A673 (cell line): Measurements from ENCODE around the gene CNOT4. TPM values are rescaled to one million over a fixed set of nuclear protein-coding genes. Genes with fewer than 3 reads are reported as not detected.

ENCODE experiments used
- Bru-seq: library from RNA; stranded (reverse); fragments of 400-500 nt; gene quantifications from one replicate; lab custom pipeline; 2021; lab: Mats Ljungman, UMichigan
- BruChase-seq, 2 experiments: library from RNA; stranded (reverse); fragments of 400-500 nt; gene quantifications; one replicate each; lab custom pipeline; 2021; lab: Mats Ljungman, UMichigan
- BruUV-seq: library from RNA; stranded (reverse); fragments of 400-500 nt; replicated peaks from 2 replicates; lab custom pipeline; 2021; lab: Mats Ljungman, UMichigan
- CTCF ChIA-PET: fragments of 300-600 bp; sonication (Branson Sonifier 250); formaldehyde crosslinking; loops from one replicate; lab custom pipeline; 2022; ENCODE audit warnings: antibody characterized with exemption; lab: Charles Lee
- POLR2A ChIA-PET: fragments of 300-600 bp; sonication (Branson Sonifier 250); formaldehyde crosslinking; loops from one replicate; lab custom pipeline; 2022; ENCODE audit warnings: antibody characterized with exemption; ENCODE audit not compliant: low non-redundant PET; lab: Charles Lee
- DNase-seq: peaks from one replicate; pipeline ENCODE4 v3.0.0-alpha.2; 2015; ENCODE audit warnings: low spot score
- H3K27ac ChIP-seq: fragments of 200-600 bp; sonication (generic); 2 replicates; pipeline ENCODE4 v1.5.1; 2016; ENCODE audit warnings: mixed run types, low read depth, mild to moderate bottlenecking, mixed read lengths, antibody characterized with exemption, low read length; ENCODE audit not compliant: poor library complexity, severe bottlenecking
- H3K27me3 ChIP-seq: fragments of 200-600 bp; sonication (generic); replicated peaks from 2 replicates; pipeline ENCODE4 v1.6.1; 2017; ENCODE audit warnings: mixed run types, low read depth, mild to moderate bottlenecking, mixed read lengths, antibody characterized with exemption, low read length; ENCODE audit not compliant: insufficient read depth, poor library complexity
- H3K36me3 ChIP-seq: fragments of 200-600 bp; sonication (generic); 2 replicates; pipeline ENCODE4 v1.6.1; 2016; ENCODE audit warnings: mixed run types, mild to moderate bottlenecking, mixed read lengths, antibody characterized with exemption, low read length; ENCODE audit not compliant: insufficient read depth, poor library complexity, severe bottlenecking
- H3K4me1 ChIP-seq: fragments of 200-600 bp; sonication (generic); 2 replicates; pipeline ENCODE4 v1.6.1; 2017; ENCODE audit warnings: mixed run types, mild to moderate bottlenecking, mixed read lengths, antibody characterized with exemption, low read length; ENCODE audit not compliant: insufficient read depth, poor library complexity, severe bottlenecking
- H3K4me3 ChIP-seq: fragments of 200-600 bp; sonication (generic); 2 replicates; pipeline ENCODE4 v1.5.1; 2016; ENCODE audit warnings: low read depth, mixed run types, mild to moderate bottlenecking, mixed read lengths, low read length; ENCODE audit not compliant: poor library complexity, severe bottlenecking
- H3K9me3 ChIP-seq: fragments of 200-600 bp; sonication (generic); 2 replicates; pipeline ENCODE4 v1.6.1; 2016; ENCODE audit warnings: mixed run types, low read depth, mild to moderate bottlenecking, mixed read lengths, antibody characterized with exemption, low read length; ENCODE audit not compliant: poor library complexity, severe bottlenecking
- EZH2 ChIP-seq: fragments of 200-600 bp; sonication (generic); IDR thresholded peaks from 2 replicates; pipeline ENCODE4 v1.6.1; 2017; ENCODE audit warnings: borderline replicate concordance, low read depth, mild to moderate bottlenecking, mixed read lengths, antibody characterized with exemption, low read length; ENCODE audit not compliant: poor library complexity, severe bottlenecking
- intact Hi-C: fragments of 100-400 bp; cut with micrococcal nuclease; formaldehyde crosslinking; loops from one replicate; pipeline ENCODE4 v1.10.0; 2022; ENCODE audit not compliant: unreplicated experiment
- long read RNA-seq: library from polyadenylated mRNA; stranded (forward); transcript quantifications from one replicate; pipeline ENCODE4 v2.0.0, GENCODE V29; 2022
- total RNA-seq: library from RNA; stranded (reverse); gene quantifications from 2 replicates; pipeline ENCODE4 v1.2.3, GENCODE V29; 2021
- TF ChIP-seq, protein P1 (sequence below): fragments of 300-800, 200-600 bp; sonication (generic); conservative IDR thresholded peaks from 2 replicates; pipeline ENCODE4 v1.5.1; 2017; ENCODE audit warnings: low read depth, mild to moderate bottlenecking, antibody characterized with exemption, low read length, moderate library complexity, mixed read lengths

The CNOT4 gene
- total RNA-seq (24.1 and 24.6 TPM in 2 replicates), Bru-seq, nascent RNA (percentile 89 among the genes with signal in this experiment), BruChase-seq, experiment 1, labeled RNA remaining after a 2-hour chase (percentile 83 among the genes with signal in this experiment), BruChase-seq, experiment 2, labeled RNA remaining after a 6-hour chase (percentile 75 among the genes with signal in this experiment)
- long read RNA-seq, transcript CNOT4-207 (12 exons, 3,507 nt) = minor isoform, 5 of 29 reads
- long read RNA-seq, transcript CNOT4-203 (11 exons, 2,215 nt) = major isoform, 7 of 29 reads
- long read RNA-seq, transcript CNOT4-212 (12 exons, 3,563 nt) = minor isoform, 5 of 29 reads
- long read RNA-seq, partial matches to known transcripts = 6 of 29 reads
- long read RNA-seq, other reads (novel, unspliced or antisense) = 5 of 29 reads

DNA sequence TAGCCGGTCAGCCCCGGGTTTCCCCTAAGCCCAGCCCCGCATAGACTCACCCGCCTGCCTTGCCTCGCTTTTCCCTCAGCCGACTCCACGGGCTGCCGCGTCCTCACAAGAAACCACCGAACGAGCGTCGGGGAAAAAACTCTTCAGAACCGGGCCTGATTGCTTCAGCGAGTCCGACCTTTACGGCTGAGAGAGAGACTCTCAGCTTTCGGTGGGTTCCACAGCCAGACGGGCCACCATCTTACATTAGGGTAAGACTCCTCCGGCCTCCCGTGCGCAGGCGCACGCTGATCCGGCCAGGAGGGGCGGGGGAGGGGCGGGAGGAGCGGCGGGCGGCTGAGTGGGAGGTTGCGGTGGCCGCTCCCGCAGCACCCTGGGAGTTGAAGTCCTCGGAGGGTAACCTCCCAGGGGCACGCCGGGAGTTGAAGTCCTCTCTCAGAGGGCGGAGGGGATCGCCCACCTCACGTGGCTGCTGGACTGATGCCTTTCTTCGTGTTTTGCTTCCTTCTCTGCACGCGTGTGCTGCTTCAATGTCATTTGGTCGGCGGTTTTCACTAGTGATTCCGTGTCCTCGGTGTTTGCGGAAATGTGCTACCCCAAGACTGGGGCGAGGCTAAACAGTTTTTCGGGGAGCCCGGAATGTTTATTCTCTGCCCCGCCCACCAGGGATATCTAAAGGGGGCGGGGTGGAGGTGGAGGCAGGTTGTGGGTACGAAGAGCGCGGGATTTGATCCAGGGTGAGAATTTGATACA is at the start of gene CNOT4:
TSS of gene CNOT4 (minus strand) at position 264 of the 753 bp plus-strand sequence. CDS start 71,771 bp downstream, outside the sequence.
- peaks cover 13% of the 10 kb centered on the region for H3K4me1 ChIP-seq
- no peaks in the 10 kb centered on the region for H3K9me3 ChIP-seq
- peak; percentile 99 for DNase-seq
- no peaks in the 10 kb centered on the region for H3K27me3 ChIP-seq
- H3K27ac ChIP-seq = peak within 1 kb of the TSS; percentile 95
- peak within 1 kb of the TSS; percentile 82 for H3K4me3 ChIP-seq
- CTCF ChIA-PET = interaction anchor here (0.6 to 0.7 kb wide), 2 partner anchors 88 to 174 kb away, joined by 5 read pairs; no protein-coding TSS in a partner anchor
- no peak for TF ChIP-seq EZH2
- TF ChIP-seq, protein P1, sequence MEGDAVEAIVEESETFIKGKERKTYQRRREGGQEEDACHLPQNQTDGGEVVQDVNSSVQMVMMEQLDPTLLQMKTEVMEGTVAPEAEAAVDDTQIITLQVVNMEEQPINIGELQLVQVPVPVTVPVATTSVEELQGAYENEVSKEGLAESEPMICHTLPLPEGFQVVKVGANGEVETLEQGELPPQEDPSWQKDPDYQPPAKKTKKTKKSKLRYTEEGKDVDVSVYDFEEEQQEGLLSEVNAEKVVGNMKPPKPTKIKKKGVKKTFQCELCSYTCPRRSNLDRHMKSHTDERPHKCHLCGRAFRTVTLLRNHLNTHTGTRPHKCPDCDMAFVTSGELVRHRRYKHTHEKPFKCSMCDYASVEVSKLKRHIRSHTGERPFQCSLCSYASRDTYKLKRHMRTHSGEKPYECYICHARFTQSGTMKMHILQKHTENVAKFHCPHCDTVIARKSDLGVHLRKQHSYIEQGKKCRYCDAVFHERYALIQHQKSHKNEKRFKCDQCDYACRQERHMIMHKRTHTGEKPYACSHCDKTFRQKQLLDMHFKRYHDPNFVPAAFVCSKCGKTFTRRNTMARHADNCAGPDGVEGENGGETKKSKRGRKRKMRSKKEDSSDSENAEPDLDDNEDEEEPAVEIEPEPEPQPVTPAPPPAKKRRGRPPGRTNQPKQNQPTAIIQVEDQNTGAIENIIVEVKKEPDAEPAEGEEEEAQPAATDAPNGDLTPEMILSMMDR = no peak
- BruUV-seq = no TSS peak
- intact Hi-C loops = loop anchor here (2.0 to 5.0 kb wide), 3 partner anchors 47 to 229 kb away; partner anchors contain the start of genes NUP205 and STMP1
- H3K36me3 ChIP-seq = no peaks in the 10 kb centered on the region
- POLR2A ChIA-PET = no interaction called here

DNA sequence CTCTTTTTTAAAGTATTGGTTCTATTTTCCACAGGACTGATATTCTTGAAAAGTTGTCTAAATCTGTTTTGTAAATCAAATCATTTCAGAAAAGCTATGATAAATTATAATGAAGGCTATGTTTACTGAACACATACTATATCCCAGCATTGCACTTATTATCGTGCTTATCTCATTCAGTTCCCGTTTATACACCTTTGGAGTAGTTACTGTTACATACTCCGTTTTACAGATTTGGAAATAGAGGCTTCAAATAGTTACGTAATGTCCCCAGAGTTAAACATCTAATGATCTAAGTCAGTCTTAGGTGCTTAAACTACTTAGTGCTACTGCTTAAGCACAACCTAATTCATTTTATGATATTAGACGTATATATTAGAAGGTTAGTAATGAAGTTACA is 49.0 kb upstream of the CNOT4 start:
- H3K4me1 ChIP-seq = peaks cover 11% of the 10 kb centered on the region
- BruUV-seq = TSS peak; percentile 70
- H3K9me3 ChIP-seq = no peaks in the 10 kb centered on the region
- ChIA-PET POLR2A (no interaction called here), CTCF (no interaction called here)
- DNase-seq = no peak
- intact Hi-C loops = loop anchor here (1.0 to 5.0 kb wide), 2 partner anchors 147 to 278 kb away; no protein-coding TSS in a partner anchor
- peak overlapping the region; percentile 94 for H3K27ac ChIP-seq
- H3K36me3 ChIP-seq = no peaks in the 10 kb centered on the region
- H3K27me3 ChIP-seq = no peaks in the 10 kb centered on the region
- no peak for TF ChIP-seq EZH2
- TF ChIP-seq, protein P1 = no peak
- H3K4me3 ChIP-seq = peak overlapping the region; percentile 67

DNA sequence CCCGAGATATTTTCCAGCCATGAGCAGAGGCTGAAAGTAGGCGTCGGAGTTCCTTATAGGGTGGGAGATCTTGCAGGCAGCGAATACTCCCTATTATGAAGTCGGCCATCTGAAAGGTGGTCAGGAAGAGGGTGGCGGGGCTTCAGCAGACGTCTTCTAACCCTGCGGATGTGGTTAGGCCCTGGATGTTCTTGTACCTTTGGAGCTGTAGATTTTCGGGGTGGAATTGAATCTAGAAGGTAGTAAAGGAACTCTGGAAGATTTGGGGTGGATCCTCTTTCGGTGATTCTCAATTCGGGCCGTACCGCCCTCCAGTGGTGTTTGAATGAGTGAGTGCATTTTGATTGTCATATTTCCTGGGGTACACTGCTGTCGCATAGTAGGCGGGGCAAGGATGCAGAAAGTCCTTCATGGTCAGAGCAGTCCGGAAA is 48.5 kb upstream of the CNOT4 start:
- H3K27ac ChIP-seq = peak overlapping the region; percentile 94
- no peaks in the 10 kb centered on the region for H3K36me3 ChIP-seq
- TF ChIP-seq EZH2 = no peak
- TF ChIP-seq, protein P1 = peak; percentile 72
- H3K9me3 ChIP-seq = no peaks in the 10 kb centered on the region
- BruUV-seq = no TSS peak
- POLR2A ChIA-PET = no interaction called here
- DNase-seq = peak; percentile 91
- intact Hi-C loops = loop anchor here (1.0 to 5.0 kb wide), 2 partner anchors 146 to 277 kb away; no protein-coding TSS in a partner anchor
- no peaks in the 10 kb centered on the region for H3K27me3 ChIP-seq
- peaks cover 11% of the 10 kb centered on the region for H3K4me1 ChIP-seq
- CTCF ChIA-PET = no interaction called here
- peak overlapping the region; percentile 67 for H3K4me3 ChIP-seq
